ENCODE results near the gene HERPUD1. TPM values are rescaled to one million over a fixed set of nuclear protein-coding genes. Genes with fewer than 3 reads are reported as not detected.
"Not testable (repeated sequence)": the region's sequence is repeated elsewhere in the genome, so short reads cannot be mapped to it uniquely, and the experiment has no call there.

HERPUD1 gene, protein sequence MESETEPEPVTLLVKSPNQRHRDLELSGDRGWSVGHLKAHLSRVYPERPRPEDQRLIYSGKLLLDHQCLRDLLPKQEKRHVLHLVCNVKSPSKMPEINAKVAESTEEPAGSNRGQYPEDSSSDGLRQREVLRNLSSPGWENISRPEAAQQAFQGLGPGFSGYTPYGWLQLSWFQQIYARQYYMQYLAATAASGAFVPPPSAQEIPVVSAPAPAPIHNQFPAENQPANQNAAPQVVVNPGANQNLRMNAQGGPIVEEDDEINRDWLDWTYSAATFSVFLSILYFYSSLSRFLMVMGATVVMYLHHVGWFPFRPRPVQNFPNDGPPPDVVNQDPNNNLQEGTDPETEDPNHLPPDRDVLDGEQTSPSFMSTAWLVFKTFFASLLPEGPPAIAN
- polyA plus RNA-seq (2013), result 114 TPM

DNA sequence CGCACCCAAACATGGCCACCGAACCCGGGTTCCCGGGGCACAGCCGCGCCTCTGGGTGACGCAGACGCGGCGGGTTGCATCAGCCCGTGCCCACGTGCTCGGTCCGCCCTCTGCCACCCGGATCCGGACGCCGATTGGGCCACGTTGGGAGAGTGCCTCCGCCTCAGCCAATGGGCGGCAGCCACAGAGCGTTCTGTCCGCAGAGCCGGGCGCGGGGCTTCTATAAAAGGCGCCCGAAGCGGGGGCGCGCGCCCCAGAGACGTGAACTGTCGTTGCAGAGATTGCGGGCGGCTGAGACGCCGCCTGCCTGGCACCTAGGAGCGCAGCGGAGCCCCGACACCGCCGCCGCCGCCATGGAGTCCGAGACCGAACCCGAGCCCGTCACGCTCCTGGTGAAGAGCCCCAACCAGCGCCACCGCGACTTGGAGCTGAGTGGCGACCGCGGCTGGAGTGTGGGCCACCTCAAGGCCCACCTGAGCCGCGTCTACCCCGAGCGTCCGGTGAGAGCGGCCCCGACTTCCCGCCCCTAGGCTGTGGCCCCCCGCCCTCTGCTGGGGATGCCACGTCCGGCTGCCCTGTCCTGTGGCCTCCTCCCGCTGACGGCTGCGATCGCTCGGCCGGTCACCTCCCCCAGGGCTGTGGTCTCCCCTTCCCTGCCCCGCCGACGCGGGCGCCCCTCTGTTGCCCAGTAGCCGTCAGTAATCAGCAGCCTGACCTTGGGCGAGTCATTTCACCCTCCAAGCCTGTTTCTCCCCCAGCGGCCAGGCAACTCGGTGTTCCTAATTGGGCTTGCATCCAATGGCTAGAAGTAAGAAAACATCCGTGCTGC, at the start of gene HERPUD1:
HERPUD1 (plus strand) TSS at position 251 of the 829 bp plus-strand sequence; CDS start at position 354, 103 bp downstream.
- under 1% methylated on average over 79 of the region's 83 CpGs for WGBS (ENCODE audit: insufficient coverage)
- Histone ChIP-seq H3K4me1 (ENCODE audit: control extremely low read depth in 1 of 4, control insufficient read depth in 4 of 4, insufficient read depth in 4 of 4, low read length in 3 of 4) (peaks cover 5 to 29% (median 18%) of the 10 kb centered on the region in 4 experiments), H3K4me3 (ENCODE audit: control insufficient read depth in 1 of 7, extremely low read depth in 1 of 7, insufficient read depth in 4 of 7, low read depth in 2 of 7, low read length in 6 of 7) (peak within 1 kb of the TSS; percentile 78 to 99 (median 97)), H3K27ac (ENCODE audit: insufficient read depth in 1 of 2, low read depth in 1 of 2, low read length in 2 of 2, poor library complexity in 1 of 2, severe bottlenecking in 2 of 2) (peak within 1 kb of the TSS; percentile 75 to 92), H3K27me3 (replicated peaks in 2 of 5; ENCODE audit: control insufficient read depth in 4 of 5, insufficient read depth in 5 of 5, low read length in 4 of 5) (peaks cover 0 to 11% (median 0%) of the 10 kb centered on the region in 5 experiments), H3K9me3 (ENCODE audit: control extremely low read depth in 1 of 5, control insufficient read depth in 4 of 5, insufficient read depth in 2 of 5, low read depth in 1 of 5, low read length in 4 of 5) (no peaks in the 10 kb centered on the region), H3K36me3 (ENCODE audit: control insufficient read depth in 4 of 4, insufficient read depth in 4 of 4, low read length in 3 of 4) (peaks cover 7 to 22% (median 14%) of the 10 kb centered on the region in 4 experiments)
- DNase-seq, result peak; percentile 97 to 99 (median 99)
- POLR2A ChIA-PET, result interaction anchor here (1.1 kb wide), 1 partner anchor 10 kb away, joined by 3 read pairs; no protein-coding TSS in a partner anchor
- CTCF ChIA-PET, result interaction anchor here (1.3 kb wide), 1 partner anchor 21 kb away, joined by 6 read pairs; no protein-coding TSS in a partner anchor

DNA sequence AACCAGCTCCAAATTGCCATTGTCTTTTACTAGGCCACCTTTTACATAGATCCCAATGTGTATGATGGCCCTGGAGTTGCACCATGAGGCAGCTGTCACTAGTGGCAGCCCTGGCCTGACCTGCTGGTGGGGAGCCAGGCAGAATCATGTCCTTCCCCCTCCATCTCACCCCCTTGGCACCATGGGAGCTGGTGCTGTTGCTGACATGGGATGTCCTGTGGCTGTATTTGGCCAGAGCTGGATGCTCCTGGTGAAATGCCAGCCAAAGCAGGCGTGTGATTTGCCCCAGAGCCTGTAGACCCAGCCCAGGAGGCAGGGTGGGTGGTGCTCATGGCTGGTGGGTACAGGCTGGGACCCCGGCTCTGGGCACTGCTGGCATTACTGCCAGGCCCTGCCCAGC, 48.4 kb upstream of the HERPUD1 start:
- Histone ChIP-seq H3K4me1 (ENCODE audit: control extremely low read depth in 1 of 4, control insufficient read depth in 4 of 4, insufficient read depth in 4 of 4, low read length in 3 of 4) (no peaks in the 10 kb centered on the region), H3K36me3 (ENCODE audit: control insufficient read depth in 4 of 4, insufficient read depth in 4 of 4, low read length in 3 of 4) (no peaks in the 10 kb centered on the region), H3K4me3 (ENCODE audit: control insufficient read depth in 1 of 7, extremely low read depth in 1 of 7, insufficient read depth in 4 of 7, low read depth in 2 of 7, low read length in 6 of 7) (no peak overlapping the region), H3K27me3 (replicated peaks in 2 of 5; ENCODE audit: control insufficient read depth in 4 of 5, insufficient read depth in 5 of 5, low read length in 4 of 5) (no peaks in the 10 kb centered on the region), H3K9me3 (ENCODE audit: control extremely low read depth in 1 of 5, control insufficient read depth in 4 of 5, insufficient read depth in 2 of 5, low read depth in 1 of 5, low read length in 4 of 5) (no peaks in the 10 kb centered on the region), H3K27ac (ENCODE audit: insufficient read depth in 1 of 2, low read depth in 1 of 2, low read length in 2 of 2, poor library complexity in 1 of 2, severe bottlenecking in 2 of 2) (no peak overlapping the region)
- ChIA-PET POLR2A (no interaction called here), CTCF (interaction anchor here (0.9 to 1.3 kb wide), 2 partner anchors 12 kb away, joined by 3 read pairs; no protein-coding TSS in a partner anchor)
- WGBS (ENCODE audit: insufficient coverage), result 100% methylated on average over 1 of the region's 2 CpGs
- DNase-seq, result no peak

DNA sequence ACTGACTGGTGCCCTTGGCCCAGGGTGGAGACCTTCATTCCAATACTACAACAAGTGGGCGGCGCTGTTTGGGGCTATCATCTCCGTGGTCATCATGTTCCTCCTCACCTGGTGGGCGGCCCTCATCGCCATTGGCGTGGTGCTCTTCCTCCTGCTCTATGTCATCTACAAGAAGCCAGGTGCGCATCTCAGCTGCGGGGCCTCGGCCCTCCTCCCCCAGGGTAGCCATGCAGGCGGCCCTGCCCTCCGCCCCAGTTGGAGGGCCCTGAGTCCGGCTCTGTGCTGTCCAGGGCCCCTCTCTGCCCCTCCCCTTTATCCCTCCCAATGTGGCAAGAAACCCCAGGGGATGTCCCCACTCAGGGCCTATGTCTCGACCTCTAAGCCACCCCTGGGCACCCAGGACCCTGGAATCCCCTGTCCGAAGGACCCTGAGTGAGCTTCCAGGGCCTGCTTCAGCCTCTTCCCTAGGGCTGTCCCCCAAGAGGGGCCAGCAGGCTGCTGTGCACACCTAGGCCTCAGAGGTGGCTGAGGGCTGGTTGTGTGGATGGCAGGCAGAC, 47.8 kb upstream of the HERPUD1 start:
- H3K9me3 ChIP-seq (ENCODE audit: control extremely low read depth in 1 of 5, control insufficient read depth in 4 of 5, insufficient read depth in 2 of 5, low read depth in 1 of 5, low read length in 4 of 5), result no peaks in the 10 kb centered on the region
- DNase-seq, result no peak
- ChIA-PET CTCF (interaction anchor here (0.9 to 1.3 kb wide), 2 partner anchors 11 to 13 kb away, joined by 3 read pairs; no protein-coding TSS in a partner anchor), POLR2A (no interaction called here)
- H3K36me3 ChIP-seq (ENCODE audit: control insufficient read depth in 4 of 4, insufficient read depth in 4 of 4, low read length in 3 of 4), result no peaks in the 10 kb centered on the region
- WGBS (ENCODE audit: insufficient coverage), result 97% methylated on average over 12 of the region's 14 CpGs
- H3K4me1 ChIP-seq (ENCODE audit: control extremely low read depth in 1 of 4, control insufficient read depth in 4 of 4, insufficient read depth in 4 of 4, low read length in 3 of 4), result no peaks in the 10 kb centered on the region
- H3K27ac ChIP-seq (ENCODE audit: insufficient read depth in 1 of 2, low read depth in 1 of 2, low read length in 2 of 2, poor library complexity in 1 of 2, severe bottlenecking in 2 of 2), result no peak overlapping the region
- no peak overlapping the region for H3K4me3 ChIP-seq (ENCODE audit: control insufficient read depth in 1 of 7, extremely low read depth in 1 of 7, insufficient read depth in 4 of 7, low read depth in 2 of 7, low read length in 6 of 7)
- no peaks in the 10 kb centered on the region for H3K27me3 ChIP-seq (replicated peaks in 2 of 5; ENCODE audit: control insufficient read depth in 4 of 5, insufficient read depth in 5 of 5, low read length in 4 of 5)

DNA sequence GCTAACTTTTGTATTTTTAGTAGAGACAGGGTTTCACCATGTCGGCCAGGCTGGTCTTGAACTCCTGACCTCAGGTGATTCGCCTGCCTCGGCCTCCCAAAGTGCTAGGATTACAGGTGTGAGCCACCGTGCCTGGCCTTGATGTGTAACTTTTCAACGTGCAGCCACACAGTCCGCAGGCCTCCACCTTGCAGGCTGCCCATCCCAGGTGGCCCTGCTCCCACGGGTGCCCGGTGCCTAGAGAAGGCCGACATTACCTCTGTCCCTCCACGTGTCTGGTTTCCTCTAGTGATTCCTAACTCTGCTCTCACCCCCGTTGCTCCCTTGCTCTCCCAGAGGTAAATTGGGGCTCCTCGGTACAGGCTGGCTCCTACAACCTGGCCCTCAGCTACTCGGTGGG, 47.0 kb upstream of the HERPUD1 start:
- CTCF ChIA-PET, result interaction anchor here (1.0 kb wide), 1 partner anchor 9 kb away, joined by 3 read pairs; no protein-coding TSS in a partner anchor
- H3K36me3 ChIP-seq (ENCODE audit: control insufficient read depth in 4 of 4, insufficient read depth in 4 of 4, low read length in 3 of 4); H3K4me1 ChIP-seq (ENCODE audit: control extremely low read depth in 1 of 4, control insufficient read depth in 4 of 4, insufficient read depth in 4 of 4, low read length in 3 of 4); H3K27me3 ChIP-seq (replicated peaks in 2 of 5; ENCODE audit: control insufficient read depth in 4 of 5, insufficient read depth in 5 of 5, low read length in 4 of 5); H3K4me3 ChIP-seq (ENCODE audit: control insufficient read depth in 1 of 7, extremely low read depth in 1 of 7, insufficient read depth in 4 of 7, low read depth in 2 of 7, low read length in 6 of 7); H3K9me3 ChIP-seq (ENCODE audit: control extremely low read depth in 1 of 5, control insufficient read depth in 4 of 5, insufficient read depth in 2 of 5, low read depth in 1 of 5, low read length in 4 of 5); H3K27ac ChIP-seq (ENCODE audit: insufficient read depth in 1 of 2, low read depth in 1 of 2, low read length in 2 of 2, poor library complexity in 1 of 2, severe bottlenecking in 2 of 2); DNase-seq; POLR2A ChIA-PET: not testable (repeated sequence)
- 96% methylated on average over 11 of the region's 13 CpGs for WGBS (ENCODE audit: insufficient coverage)

DNA sequence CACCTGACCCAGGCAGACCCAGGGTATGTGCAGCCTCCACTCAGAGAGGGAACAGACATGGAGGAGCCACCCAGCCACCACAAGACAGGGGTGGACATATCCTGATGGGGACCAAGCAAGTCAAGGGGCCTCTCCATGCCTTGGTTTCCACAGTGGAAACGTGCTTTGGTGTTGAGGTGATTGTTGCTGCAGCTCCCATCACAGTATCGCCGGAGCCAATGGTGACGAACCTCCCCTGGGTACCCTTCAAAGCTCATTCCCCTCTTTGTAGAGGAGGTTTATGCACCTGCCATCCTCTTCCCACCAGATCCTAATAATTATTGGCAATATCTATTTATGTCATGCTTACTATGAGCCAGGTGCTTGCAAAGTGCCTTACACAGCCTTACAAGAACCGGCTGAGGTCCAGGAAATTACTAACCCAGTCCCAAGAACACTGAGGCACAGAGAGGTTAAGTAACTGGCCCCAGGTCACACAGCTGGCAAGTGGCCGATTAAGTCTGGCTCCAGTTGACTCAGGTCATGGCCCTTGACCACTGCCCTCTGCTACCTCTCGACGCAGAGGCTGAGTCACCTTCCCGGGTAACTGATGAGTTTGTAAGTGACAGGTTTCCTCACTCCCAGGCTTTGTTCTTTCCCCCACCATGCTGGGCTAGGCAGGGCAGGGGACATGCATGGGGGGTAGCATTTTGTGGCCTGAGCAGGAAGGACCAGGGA, 46.3 kb upstream of the HERPUD1 start:
- Histone ChIP-seq H3K36me3 (ENCODE audit: control insufficient read depth in 4 of 4, insufficient read depth in 4 of 4, low read length in 3 of 4) (no peaks in the 10 kb centered on the region), H3K9me3 (ENCODE audit: control extremely low read depth in 1 of 5, control insufficient read depth in 4 of 5, insufficient read depth in 2 of 5, low read depth in 1 of 5, low read length in 4 of 5) (no peaks in the 10 kb centered on the region), H3K27me3 (replicated peaks in 2 of 5; ENCODE audit: control insufficient read depth in 4 of 5, insufficient read depth in 5 of 5, low read length in 4 of 5) (no peaks in the 10 kb centered on the region), H3K27ac (ENCODE audit: insufficient read depth in 1 of 2, low read depth in 1 of 2, low read length in 2 of 2, poor library complexity in 1 of 2, severe bottlenecking in 2 of 2) (no peak overlapping the region), H3K4me1 (ENCODE audit: control extremely low read depth in 1 of 4, control insufficient read depth in 4 of 4, insufficient read depth in 4 of 4, low read length in 3 of 4) (no peaks in the 10 kb centered on the region), H3K4me3 (ENCODE audit: control insufficient read depth in 1 of 7, extremely low read depth in 1 of 7, insufficient read depth in 4 of 7, low read depth in 2 of 7, low read length in 6 of 7) (no peak overlapping the region)
- CTCF ChIA-PET, result interaction anchor here (1.0 kb wide), 1 partner anchor 8 kb away, joined by 3 read pairs; no protein-coding TSS in a partner anchor
- 93% methylated on average over 8 of the region's 9 CpGs for WGBS (ENCODE audit: insufficient coverage)
- POLR2A ChIA-PET, result no interaction called here
- no peak for DNase-seq

DNA sequence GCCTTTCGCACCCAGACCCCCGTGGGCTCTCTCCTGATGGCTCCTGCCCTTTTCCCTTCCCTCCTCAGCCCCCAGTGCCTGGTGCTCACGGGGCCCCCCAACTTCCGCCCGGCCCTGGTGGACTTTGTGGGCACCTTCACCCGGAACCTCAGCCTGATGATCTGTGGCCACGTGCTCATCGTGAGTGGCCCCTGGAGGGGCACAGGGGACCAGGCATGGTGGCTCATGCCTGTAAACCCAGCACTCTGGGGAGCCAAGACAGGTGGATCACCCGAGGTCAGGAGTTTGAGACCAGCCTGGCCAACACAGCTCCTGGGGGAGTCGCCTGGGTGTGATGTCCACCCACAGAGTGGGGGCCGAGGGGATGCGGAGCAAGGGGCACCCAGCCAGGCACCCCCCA, 45.6 kb upstream of the HERPUD1 start:
- ChIA-PET CTCF (no interaction called here), POLR2A (no interaction called here)
- H3K36me3 ChIP-seq (ENCODE audit: control insufficient read depth in 4 of 4, insufficient read depth in 4 of 4, low read length in 3 of 4), result no peaks in the 10 kb centered on the region
- no peaks in the 10 kb centered on the region for H3K27me3 ChIP-seq (replicated peaks in 2 of 5; ENCODE audit: control insufficient read depth in 4 of 5, insufficient read depth in 5 of 5, low read length in 4 of 5)
- no peak overlapping the region for H3K4me3 ChIP-seq (ENCODE audit: control insufficient read depth in 1 of 7, extremely low read depth in 1 of 7, insufficient read depth in 4 of 7, low read depth in 2 of 7, low read length in 6 of 7)
- H3K9me3 ChIP-seq (ENCODE audit: control extremely low read depth in 1 of 5, control insufficient read depth in 4 of 5, insufficient read depth in 2 of 5, low read depth in 1 of 5, low read length in 4 of 5), result no peaks in the 10 kb centered on the region
- no peak for DNase-seq
- H3K27ac ChIP-seq (ENCODE audit: insufficient read depth in 1 of 2, low read depth in 1 of 2, low read length in 2 of 2, poor library complexity in 1 of 2, severe bottlenecking in 2 of 2), result no peak overlapping the region
- WGBS (ENCODE audit: insufficient coverage), result 96% methylated on average over 9 of the region's 12 CpGs
- no peaks in the 10 kb centered on the region for H3K4me1 ChIP-seq (ENCODE audit: control extremely low read depth in 1 of 4, control insufficient read depth in 4 of 4, insufficient read depth in 4 of 4, low read length in 3 of 4)

All from common myeloid progenitor, CD34-positive (primary cell).